Cardiac fibroblast (primary cell): ENCODE results near the gene METTL17.

Experiments used
- DNase-seq, 2 donors: peaks; one replicate each; pipeline versions ENCODE4 v3.0.0 to v3.0.0-alpha.2; 2010; ENCODE audit warnings: low read depth in 2 of 2
- H3K4me3 ChIP-seq, 2 donors: replicated peaks in 1 of 2; 1 replicate in 1 of 2; 2 replicates in 1 of 2; pipeline ENCODE4 v1.5.1; 2011; ENCODE audit warnings: low read depth in 2 of 2, low read length in 2 of 2, mild to moderate bottlenecking in 2 of 2, moderate library complexity in 1 of 2
- TF ChIP-seq, protein P1 (sequence below): IDR thresholded peaks from one replicate; pipeline ENCODE4 v1.5.1; 2011; ENCODE audit warnings: low read depth, mild to moderate bottlenecking, low read length, inconsistent platforms

Gene METTL17

DNA sequence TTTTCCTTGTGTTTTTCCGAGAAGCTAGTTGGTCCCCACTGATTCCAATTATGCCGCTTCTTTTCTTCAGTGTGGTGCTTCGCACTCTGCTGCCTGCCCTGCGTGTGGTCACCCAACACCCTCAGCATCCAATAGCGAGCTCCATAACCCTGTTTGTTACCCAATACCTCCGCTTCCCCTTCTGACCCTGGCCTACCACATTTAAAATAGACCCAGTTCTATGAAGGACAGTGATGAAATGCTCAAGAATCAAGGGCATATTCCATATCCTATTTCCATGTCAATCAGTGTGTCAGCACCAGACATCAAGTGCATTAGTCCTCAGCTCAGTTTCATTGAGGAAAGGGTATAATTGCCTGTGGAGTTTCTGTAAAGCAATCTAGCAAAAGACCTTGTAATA lies 25.5 kb downstream of the METTL17 start:
- TF ChIP-seq, protein P1, sequence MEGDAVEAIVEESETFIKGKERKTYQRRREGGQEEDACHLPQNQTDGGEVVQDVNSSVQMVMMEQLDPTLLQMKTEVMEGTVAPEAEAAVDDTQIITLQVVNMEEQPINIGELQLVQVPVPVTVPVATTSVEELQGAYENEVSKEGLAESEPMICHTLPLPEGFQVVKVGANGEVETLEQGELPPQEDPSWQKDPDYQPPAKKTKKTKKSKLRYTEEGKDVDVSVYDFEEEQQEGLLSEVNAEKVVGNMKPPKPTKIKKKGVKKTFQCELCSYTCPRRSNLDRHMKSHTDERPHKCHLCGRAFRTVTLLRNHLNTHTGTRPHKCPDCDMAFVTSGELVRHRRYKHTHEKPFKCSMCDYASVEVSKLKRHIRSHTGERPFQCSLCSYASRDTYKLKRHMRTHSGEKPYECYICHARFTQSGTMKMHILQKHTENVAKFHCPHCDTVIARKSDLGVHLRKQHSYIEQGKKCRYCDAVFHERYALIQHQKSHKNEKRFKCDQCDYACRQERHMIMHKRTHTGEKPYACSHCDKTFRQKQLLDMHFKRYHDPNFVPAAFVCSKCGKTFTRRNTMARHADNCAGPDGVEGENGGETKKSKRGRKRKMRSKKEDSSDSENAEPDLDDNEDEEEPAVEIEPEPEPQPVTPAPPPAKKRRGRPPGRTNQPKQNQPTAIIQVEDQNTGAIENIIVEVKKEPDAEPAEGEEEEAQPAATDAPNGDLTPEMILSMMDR, result no peak
- DNase-seq, result no peak
- H3K4me3 ChIP-seq, result no peak overlapping the region

DNA sequence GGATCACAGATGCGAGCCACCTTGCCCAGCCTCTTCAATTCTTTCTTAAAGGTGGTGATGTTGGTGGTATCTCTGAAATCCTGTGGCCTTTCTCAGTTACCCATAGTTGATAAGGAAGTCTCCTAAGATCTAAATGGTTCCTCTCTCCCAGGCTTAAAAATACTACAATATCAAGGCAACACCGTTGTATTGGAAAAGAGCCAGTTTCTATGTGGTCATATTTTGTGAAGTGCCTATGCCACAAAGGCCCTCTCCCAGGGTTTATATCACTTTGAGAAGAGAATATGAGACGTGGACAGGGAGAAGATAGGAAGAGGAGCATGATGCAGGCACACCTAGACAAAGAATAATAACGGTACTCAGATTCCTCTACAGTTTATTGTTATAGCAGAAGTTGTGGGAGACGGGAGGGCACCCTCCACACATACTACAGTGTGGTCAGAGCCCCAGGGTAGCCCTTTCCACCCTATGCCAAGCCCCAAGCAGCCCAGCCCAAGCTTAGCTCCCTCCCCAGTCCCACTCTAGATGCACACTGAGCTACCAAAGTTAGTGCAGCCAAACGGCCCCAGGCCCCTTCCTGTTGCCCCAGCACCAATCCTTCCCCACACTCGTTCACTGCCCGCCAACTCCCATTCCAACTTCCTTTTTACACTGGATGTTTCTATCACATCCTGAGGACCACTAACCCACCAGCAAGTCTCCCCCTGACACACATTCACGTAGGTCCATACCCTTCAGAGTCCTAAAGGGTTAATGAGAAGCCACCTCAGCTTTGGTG lies 26.8 kb downstream of the METTL17 start:
- H3K4me3 ChIP-seq, result no peak overlapping the region
- DNase-seq, result no peak
- TF ChIP-seq, protein P1, result no peak

DNA sequence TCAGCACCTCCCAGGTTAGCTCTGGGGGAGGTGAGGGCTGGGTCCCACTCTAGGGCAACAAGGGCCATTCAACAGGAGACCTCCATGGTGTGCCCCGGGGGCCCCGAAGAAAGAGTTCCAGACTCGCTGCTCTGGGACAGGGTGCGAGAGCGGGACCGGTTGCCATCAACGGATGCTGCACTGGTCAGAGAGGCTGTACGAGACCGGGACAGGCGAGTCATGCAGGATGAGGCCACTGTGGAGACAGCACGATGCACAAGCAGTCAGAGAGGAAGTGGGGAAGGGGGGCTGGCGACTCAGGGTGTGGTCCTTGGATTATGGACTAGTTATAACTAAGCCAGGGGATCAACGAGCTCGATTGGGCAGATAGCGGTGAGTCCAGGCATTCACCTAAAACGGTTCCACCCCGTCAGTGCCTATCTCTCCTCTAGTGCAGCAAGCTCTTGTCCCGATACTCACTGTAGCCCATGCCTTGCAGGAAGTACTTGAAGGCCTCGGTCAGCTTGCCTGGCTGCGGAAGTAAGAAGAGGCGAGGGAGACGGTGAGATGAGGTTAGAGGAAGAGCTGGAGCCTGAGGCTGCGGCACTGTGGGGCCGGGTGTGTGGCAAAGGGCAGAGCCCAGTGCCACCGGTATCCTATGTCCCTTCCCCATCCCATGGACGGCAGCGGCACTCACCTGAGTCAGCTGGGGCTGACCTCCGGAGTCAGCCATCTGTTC lies 27.9 kb downstream of the METTL17 start:
- TF ChIP-seq, protein P1, result no peak
- no peak overlapping the region for H3K4me3 ChIP-seq
- DNase-seq, result no peak

DNA sequence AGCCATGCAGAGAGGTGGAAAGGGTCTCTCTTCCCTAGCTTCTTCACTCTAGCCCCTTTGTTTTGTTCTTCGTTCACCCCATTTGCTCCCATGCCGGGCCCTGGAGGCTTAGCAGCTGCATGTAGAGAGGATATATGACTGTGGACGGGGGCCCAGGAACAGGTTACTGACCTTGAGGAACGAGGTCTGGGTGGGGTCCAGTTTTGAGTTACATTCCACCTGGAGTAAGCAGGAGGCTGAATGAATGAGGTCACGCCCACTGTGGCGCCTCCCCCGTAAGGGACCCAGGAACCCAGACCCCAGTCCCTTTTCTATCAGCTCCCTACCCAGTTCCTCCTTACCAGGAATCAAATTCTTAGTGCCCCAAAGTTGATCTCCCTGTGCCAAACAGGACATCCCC lies 28.5 kb downstream of the METTL17 start:
- H3K4me3 ChIP-seq, result no peak overlapping the region
- no peak for DNase-seq
- TF ChIP-seq, protein P1, result no peak

DNA sequence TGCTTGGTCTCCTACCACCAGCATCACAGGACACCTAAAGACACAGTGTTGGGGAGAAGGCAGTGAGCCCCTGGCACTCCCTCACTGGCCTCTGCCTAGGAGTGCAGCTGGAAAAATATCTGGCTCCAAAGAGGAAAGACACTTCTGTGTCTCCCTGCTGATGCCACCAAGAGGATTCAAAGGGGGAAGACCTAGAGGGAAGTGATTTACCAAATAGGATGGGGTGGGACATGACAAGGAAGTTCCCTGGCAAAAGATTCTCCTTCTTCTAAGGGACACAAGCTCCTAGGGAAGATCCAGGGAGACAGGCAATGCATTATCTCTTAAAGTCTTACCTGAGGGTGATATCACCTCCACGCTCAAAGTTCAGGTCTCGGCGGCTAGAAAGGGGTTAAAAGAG lies 29.0 kb downstream of the METTL17 start:
- no peak for DNase-seq
- H3K4me3 ChIP-seq, result no peak overlapping the region
- TF ChIP-seq, protein P1, result no peak

- no peak for DNase-seq
- H3K4me3 ChIP-seq, result no peak overlapping the region
- TF ChIP-seq, protein P1, result no peak
Observed at GRCh38 chr14:21019366-21019765, 29.6 kb downstream of the METTL17 start.
